NB4 (cell line): ENCODE measurements around the gene YES1.

Experiments used
- CTCF ChIP-seq: IDR thresholded peaks from one replicate; pipeline ENCODE4 v1.5.1; 2012; ENCODE audit warnings: low read depth, low read length
- MAX ChIP-seq: IDR thresholded peaks from 2 replicates; pipeline ENCODE4 v1.6.1; 2011; ENCODE audit warnings: low read depth, low read length
- MYC ChIP-seq: IDR thresholded peaks from 2 replicates; pipeline ENCODE4 v1.6.1; 2011; ENCODE audit warnings: low read depth, low read length
- POLR2A ChIP-seq: IDR thresholded peaks from 2 replicates; pipeline ENCODE4 v1.6.1; 2011; ENCODE audit warnings: mild to moderate bottlenecking; ENCODE audit not compliant: insufficient read length; ENCODE audit errors: extremely low read depth

- TF ChIP-seq POLR2A = no peak
- TF ChIP-seq CTCF = no peak
- no peak for TF ChIP-seq MAX
- TF ChIP-seq MYC = no peak
These were observed 22.6 kb downstream of the YES1 start for GRCh38 chr18:789397-789796.
